Chondrocyte (in vitro differentiated cells): ENCODE data around the gene YBX3. TPM values are rescaled to one million over a fixed set of nuclear protein-coding genes. Genes with fewer than 3 reads are reported as not detected.

Experiments
- DNase-seq: peaks from one replicate; pipeline ENCODE4 v3.0.0; 2021; ENCODE audit warnings: mixed read lengths, low spot score
- H3K27ac Mint-ChIP-seq: one replicate; pipeline ENCODE4 v1.8.0; 2021; ENCODE audit warnings: mild to moderate bottlenecking, moderate library complexity, mixed read lengths; ENCODE audit not compliant: unreplicated experiment
- H3K27me3 Mint-ChIP-seq: 2 replicates; pipeline ENCODE4 v1.8.0; 2021; ENCODE audit warnings: low read depth, mixed read lengths
- H3K36me3 Mint-ChIP-seq: 2 replicates; pipeline ENCODE4 v1.8.0; 2021; ENCODE audit warnings: low read depth, mixed read lengths
- H3K4me1 Mint-ChIP-seq: 2 replicates; pipeline ENCODE4 v1.8.0; 2021; ENCODE audit warnings: low read depth, mild to moderate bottlenecking, mixed read lengths
- H3K4me3 Mint-ChIP-seq: one replicate; pipeline ENCODE4 v1.8.0; 2021; ENCODE audit warnings: mild to moderate bottlenecking, moderate library complexity, mixed read lengths; ENCODE audit not compliant: unreplicated experiment
- H3K9me3 Mint-ChIP-seq: 2 replicates; pipeline ENCODE4 v1.8.0; 2021; ENCODE audit warnings: low read depth, mixed read lengths
- CTCF ChIP-seq: fragments of 200-600 bp; sonication (generic); IDR thresholded peaks from 2 replicates; pipeline ENCODE4 v1.5.0; 2021; ENCODE audit warnings: antibody characterized with exemption, mild to moderate bottlenecking, moderate library complexity
- total RNA-seq: library from RNA; stranded (reverse); gene quantifications from 3 replicates; pipeline ENCODE4 v1.2.1, GENCODE V29; 2021

The YBX3 gene
- total RNA-seq, 1 donor from 2014 or later, result 249 TPM

- peak overlapping the region; percentile 65 for H3K27ac Mint-ChIP-seq
- H3K36me3 Mint-ChIP-seq, result peaks cover 57% of the 10 kb centered on the region
- no peak for DNase-seq
Observed at GRCh38 chr12:10708862-10709261, 14.3 kb downstream of the YBX3 start.

GRCh38 chr12:10705655-10706054 lies 17.5 kb downstream of the YBX3 start:
- no peak for TF ChIP-seq CTCF
- Mint-ChIP-seq H3K4me3 (no peak overlapping the region), H3K9me3 (no peaks in the 10 kb centered on the region), H3K4me1 (peaks cover 20% of the 10 kb centered on the region), H3K36me3 (peaks cover 52% of the 10 kb centered on the region), H3K27me3 (no peaks in the 10 kb centered on the region), H3K27ac (no peak overlapping the region)
- no peak for DNase-seq

More at GRCh38 chr12:10708862-10709261, 14.3 kb downstream of the YBX3 start:
- H3K9me3 Mint-ChIP-seq, result no peaks in the 10 kb centered on the region
- H3K4me1 Mint-ChIP-seq, result peaks cover 20% of the 10 kb centered on the region
- H3K27me3 Mint-ChIP-seq, result no peaks in the 10 kb centered on the region
- no peak for TF ChIP-seq CTCF
- no peak overlapping the region for H3K4me3 Mint-ChIP-seq

- H3K27ac Mint-ChIP-seq, result no peak overlapping the region
- H3K36me3 Mint-ChIP-seq, result peaks cover 47% of the 10 kb centered on the region
- TF ChIP-seq CTCF, result no peak
- no peak for DNase-seq
- H3K27me3 Mint-ChIP-seq, result no peaks in the 10 kb centered on the region
- no peaks in the 10 kb centered on the region for H3K9me3 Mint-ChIP-seq
- H3K4me1 Mint-ChIP-seq, result peaks cover 10% of the 10 kb centered on the region
- H3K4me3 Mint-ChIP-seq, result no peak overlapping the region
Observed at GRCh38 chr12:10701843-10702242, 21.3 kb downstream of the YBX3 start.

GRCh38 chr12:10701131-10701681 lies 21.9 kb downstream of the YBX3 start:
- H3K27ac Mint-ChIP-seq, result peak overlapping the region; percentile 27
- DNase-seq, result no peak
- peaks cover 7% of the 10 kb centered on the region for H3K4me1 Mint-ChIP-seq
- no peak for TF ChIP-seq CTCF
- no peaks in the 10 kb centered on the region for H3K27me3 Mint-ChIP-seq
- H3K4me3 Mint-ChIP-seq, result no peak overlapping the region
- no peaks in the 10 kb centered on the region for H3K9me3 Mint-ChIP-seq
- H3K36me3 Mint-ChIP-seq, result peaks cover 43% of the 10 kb centered on the region

GRCh38 chr12:10700581-10700980 lies 22.5 kb downstream of the YBX3 start:
- TF ChIP-seq CTCF, result no peak
- no peaks in the 10 kb centered on the region for H3K27me3 Mint-ChIP-seq
- no peak for DNase-seq
- no peak overlapping the region for H3K27ac Mint-ChIP-seq
- peaks cover 6% of the 10 kb centered on the region for H3K4me1 Mint-ChIP-seq
- H3K4me3 Mint-ChIP-seq, result no peak overlapping the region
- no peaks in the 10 kb centered on the region for H3K9me3 Mint-ChIP-seq
- H3K36me3 Mint-ChIP-seq, result peaks cover 45% of the 10 kb centered on the region
